ENCODE measurements around the gene SMCO1. TPM values are rescaled to one million over a fixed set of nuclear protein-coding genes. Genes with fewer than 3 reads are reported as not detected.
"Not testable (repeated sequence)": the region's sequence is repeated elsewhere in the genome, so short reads cannot be mapped to it uniquely, and the experiment has no call there.

SMCO1 gene
- total RNA-seq, 1 donor from 2014 or later = not detected

DNA sequence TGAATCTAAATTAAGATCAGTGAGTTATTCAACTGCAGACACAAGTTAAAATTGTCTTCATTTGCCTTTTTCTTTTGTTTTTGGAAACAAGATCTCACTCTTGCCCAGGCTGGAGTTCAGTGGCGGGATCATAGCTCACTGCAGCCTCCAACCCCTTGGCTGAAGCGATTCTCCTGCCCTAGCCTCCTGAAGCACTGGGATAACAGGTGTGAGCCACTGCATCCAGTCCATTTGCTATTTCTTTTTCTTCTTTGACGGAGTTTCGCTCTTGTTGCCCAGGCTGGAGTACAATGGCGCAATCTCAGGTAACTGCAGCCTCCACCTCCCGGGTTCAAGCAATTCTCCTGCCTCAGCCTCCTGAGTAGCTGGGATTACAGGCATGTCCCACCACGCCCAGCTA is 21.9 kb downstream of the SMCO1 start:
- DNase-seq (ENCODE audit: low read depth) = no peak
- no peak overlapping the region for H3K4me3 ChIP-seq (ENCODE audit: low read depth, low read length)
- TF ChIP-seq, protein P1, sequence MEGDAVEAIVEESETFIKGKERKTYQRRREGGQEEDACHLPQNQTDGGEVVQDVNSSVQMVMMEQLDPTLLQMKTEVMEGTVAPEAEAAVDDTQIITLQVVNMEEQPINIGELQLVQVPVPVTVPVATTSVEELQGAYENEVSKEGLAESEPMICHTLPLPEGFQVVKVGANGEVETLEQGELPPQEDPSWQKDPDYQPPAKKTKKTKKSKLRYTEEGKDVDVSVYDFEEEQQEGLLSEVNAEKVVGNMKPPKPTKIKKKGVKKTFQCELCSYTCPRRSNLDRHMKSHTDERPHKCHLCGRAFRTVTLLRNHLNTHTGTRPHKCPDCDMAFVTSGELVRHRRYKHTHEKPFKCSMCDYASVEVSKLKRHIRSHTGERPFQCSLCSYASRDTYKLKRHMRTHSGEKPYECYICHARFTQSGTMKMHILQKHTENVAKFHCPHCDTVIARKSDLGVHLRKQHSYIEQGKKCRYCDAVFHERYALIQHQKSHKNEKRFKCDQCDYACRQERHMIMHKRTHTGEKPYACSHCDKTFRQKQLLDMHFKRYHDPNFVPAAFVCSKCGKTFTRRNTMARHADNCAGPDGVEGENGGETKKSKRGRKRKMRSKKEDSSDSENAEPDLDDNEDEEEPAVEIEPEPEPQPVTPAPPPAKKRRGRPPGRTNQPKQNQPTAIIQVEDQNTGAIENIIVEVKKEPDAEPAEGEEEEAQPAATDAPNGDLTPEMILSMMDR (conservative IDR thresholded peaks at IDR 0.05; ENCODE audit: low read depth, low read length) = no peak

- no peak for DNase-seq (ENCODE audit: low read depth)
- no peak overlapping the region for H3K4me3 ChIP-seq (ENCODE audit: low read depth, low read length)
- TF ChIP-seq, protein P1 (conservative IDR thresholded peaks at IDR 0.05; ENCODE audit: low read depth, low read length) = no peak
Observed at GRCh38 chr3:196492080-196492479, 23.1 kb downstream of the SMCO1 start.

GRCh38 chr3:196489747-196490146 is 25.4 kb downstream of the SMCO1 start:
- H3K4me3 ChIP-seq (ENCODE audit: low read depth, low read length) = no peak overlapping the region
- no peak for DNase-seq (ENCODE audit: low read depth)
- TF ChIP-seq, protein P1 (conservative IDR thresholded peaks at IDR 0.05; ENCODE audit: low read depth, low read length) = no peak

GRCh38 chr3:196486263-196486662 is 28.9 kb downstream of the SMCO1 start:
- DNase-seq (ENCODE audit: low read depth) = no peak
- H3K4me3 ChIP-seq (ENCODE audit: low read depth, low read length) = no peak overlapping the region
- TF ChIP-seq, protein P1 (conservative IDR thresholded peaks at IDR 0.05; ENCODE audit: low read depth, low read length) = peak; percentile 48

DNA sequence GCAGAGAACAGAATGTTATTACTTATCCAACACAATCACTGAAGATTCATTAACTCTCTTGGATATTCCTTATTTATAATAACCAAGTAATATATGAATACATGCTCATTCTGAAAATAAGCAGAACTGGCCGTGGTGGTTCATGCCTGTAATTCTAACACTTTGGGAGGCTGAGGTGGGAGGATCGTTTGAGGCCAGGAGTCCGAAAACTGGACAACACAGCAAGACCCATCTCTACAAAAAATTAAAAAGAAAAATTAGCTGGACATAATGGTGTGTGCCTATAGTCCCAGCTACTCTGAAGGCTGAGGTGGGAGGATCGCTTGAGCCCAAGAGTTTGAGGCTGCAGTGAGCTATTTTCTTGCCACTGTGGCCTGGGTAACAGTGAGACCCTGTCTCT is 37.5 kb downstream of the SMCO1 start:
- no peak overlapping the region for H3K4me3 ChIP-seq (ENCODE audit: low read depth, low read length)
- no peak for DNase-seq (ENCODE audit: low read depth)
- TF ChIP-seq, protein P1 (conservative IDR thresholded peaks at IDR 0.05; ENCODE audit: low read depth, low read length) = no peak

GRCh38 chr3:196472286-196472685 is 42.9 kb downstream of the SMCO1 start:
- TF ChIP-seq, protein P1 (conservative IDR thresholded peaks at IDR 0.05; ENCODE audit: low read depth, low read length) = no peak
- no peak for DNase-seq (ENCODE audit: low read depth)
- no peak overlapping the region for H3K4me3 ChIP-seq (ENCODE audit: low read depth, low read length)

GRCh38 chr3:196471551-196471950 is 43.6 kb downstream of the SMCO1 start:
- DNase-seq (ENCODE audit: low read depth) = no peak
- H3K4me3 ChIP-seq (ENCODE audit: low read depth, low read length) = no peak overlapping the region
- TF ChIP-seq, protein P1 (conservative IDR thresholded peaks at IDR 0.05; ENCODE audit: low read depth, low read length) = no peak

DNA sequence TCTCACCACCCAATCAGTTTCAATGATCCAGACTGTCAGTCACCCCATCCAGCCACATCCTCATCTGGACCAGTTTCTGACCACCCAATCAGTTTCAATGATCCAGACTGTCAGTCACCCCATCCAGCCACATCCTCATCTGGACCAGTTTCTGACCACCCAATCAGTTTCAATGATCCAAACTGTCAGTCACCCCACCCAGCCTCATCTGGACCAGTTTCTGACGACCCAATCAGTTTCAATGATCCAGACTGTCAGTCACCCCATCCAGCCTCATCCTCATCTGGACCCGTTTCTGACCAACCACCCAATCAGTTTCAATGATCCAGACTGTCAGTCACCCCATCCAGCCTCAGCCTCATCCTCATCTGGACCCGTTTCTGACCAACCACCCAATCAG is 45.0 kb downstream of the SMCO1 start:
- not testable (repeated sequence) for H3K4me3 ChIP-seq (ENCODE audit: low read depth, low read length); DNase-seq (ENCODE audit: low read depth)
